ENCODE measurements around the gene SBF2. TPM values are rescaled to one million over a fixed set of nuclear protein-coding genes. Genes with fewer than 3 reads are reported as not detected.

Gene SBF2
- total RNA-seq, 1 donor from 2014 or later, result 30.7 TPM

DNA sequence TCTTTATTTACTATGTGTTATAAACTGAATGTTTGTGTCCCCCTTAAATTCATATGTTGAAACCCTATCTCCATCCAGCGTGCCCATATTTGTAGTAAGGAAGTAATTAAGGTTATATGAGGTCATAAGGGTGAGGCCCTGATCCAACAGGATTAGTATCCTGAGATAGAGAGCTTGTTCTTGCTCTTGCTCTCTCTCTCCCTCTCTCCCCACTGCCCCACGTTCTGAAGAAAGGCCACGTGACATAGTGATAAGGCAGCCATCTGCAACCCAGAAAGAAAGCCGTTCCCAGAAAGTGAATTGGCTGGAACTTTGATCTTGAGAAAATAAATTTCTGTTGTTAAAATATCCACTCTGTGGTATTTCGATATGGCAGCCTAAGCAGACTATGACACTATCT, 417.7 kb downstream of the SBF2 start:
- H3K4me1 Mint-ChIP-seq (ENCODE audit: low read depth, unreplicated experiment), result no peaks in the 10 kb centered on the region
- H3K36me3 Mint-ChIP-seq (ENCODE audit: unreplicated experiment), result no peaks in the 10 kb centered on the region
- H3K9me3 Mint-ChIP-seq (ENCODE audit: unreplicated experiment), result peaks cover 2% of the 10 kb centered on the region
- no peak overlapping the region for H3K27ac Mint-ChIP-seq (ENCODE audit: unreplicated experiment)
- H3K27me3 Mint-ChIP-seq (ENCODE audit: unreplicated experiment), result no peaks in the 10 kb centered on the region
- DNase-seq, result no peak
- TF ChIP-seq, protein P1, sequence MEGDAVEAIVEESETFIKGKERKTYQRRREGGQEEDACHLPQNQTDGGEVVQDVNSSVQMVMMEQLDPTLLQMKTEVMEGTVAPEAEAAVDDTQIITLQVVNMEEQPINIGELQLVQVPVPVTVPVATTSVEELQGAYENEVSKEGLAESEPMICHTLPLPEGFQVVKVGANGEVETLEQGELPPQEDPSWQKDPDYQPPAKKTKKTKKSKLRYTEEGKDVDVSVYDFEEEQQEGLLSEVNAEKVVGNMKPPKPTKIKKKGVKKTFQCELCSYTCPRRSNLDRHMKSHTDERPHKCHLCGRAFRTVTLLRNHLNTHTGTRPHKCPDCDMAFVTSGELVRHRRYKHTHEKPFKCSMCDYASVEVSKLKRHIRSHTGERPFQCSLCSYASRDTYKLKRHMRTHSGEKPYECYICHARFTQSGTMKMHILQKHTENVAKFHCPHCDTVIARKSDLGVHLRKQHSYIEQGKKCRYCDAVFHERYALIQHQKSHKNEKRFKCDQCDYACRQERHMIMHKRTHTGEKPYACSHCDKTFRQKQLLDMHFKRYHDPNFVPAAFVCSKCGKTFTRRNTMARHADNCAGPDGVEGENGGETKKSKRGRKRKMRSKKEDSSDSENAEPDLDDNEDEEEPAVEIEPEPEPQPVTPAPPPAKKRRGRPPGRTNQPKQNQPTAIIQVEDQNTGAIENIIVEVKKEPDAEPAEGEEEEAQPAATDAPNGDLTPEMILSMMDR (IDR thresholded peaks at IDR 0.05; ENCODE audit: partially characterized antibody, unreplicated experiment), result no peak
- H3K4me3 Mint-ChIP-seq (ENCODE audit: unreplicated experiment), result no peak overlapping the region

DNA sequence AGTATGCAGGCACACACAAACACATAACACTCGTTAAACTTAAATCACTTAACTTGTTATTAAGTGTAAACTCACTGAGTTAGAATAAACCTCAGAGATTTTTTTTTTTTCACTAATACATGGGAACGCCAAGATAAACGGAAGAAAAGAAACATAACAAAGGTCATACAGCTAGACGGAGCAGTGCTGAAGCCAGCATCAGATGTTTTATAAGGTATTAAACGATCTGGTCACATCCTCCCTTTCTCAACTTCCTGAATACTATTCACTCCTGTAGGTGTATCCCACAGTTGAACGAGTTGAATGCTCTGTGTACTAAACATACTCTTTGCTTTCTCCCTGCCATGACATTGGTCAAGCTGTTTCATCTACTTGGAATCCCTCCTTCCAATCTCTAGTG, 418.2 kb downstream of the SBF2 start:
- Mint-ChIP-seq H3K27me3 (ENCODE audit: unreplicated experiment) (no peaks in the 10 kb centered on the region), H3K4me3 (ENCODE audit: unreplicated experiment) (no peak overlapping the region), H3K4me1 (ENCODE audit: low read depth, unreplicated experiment) (no peaks in the 10 kb centered on the region), H3K9me3 (ENCODE audit: unreplicated experiment) (peaks cover 2% of the 10 kb centered on the region), H3K36me3 (ENCODE audit: unreplicated experiment) (no peaks in the 10 kb centered on the region), H3K27ac (ENCODE audit: unreplicated experiment) (no peak overlapping the region)
- TF ChIP-seq, protein P1 (IDR thresholded peaks at IDR 0.05; ENCODE audit: partially characterized antibody, unreplicated experiment), result no peak
- DNase-seq, result no peak

DNA sequence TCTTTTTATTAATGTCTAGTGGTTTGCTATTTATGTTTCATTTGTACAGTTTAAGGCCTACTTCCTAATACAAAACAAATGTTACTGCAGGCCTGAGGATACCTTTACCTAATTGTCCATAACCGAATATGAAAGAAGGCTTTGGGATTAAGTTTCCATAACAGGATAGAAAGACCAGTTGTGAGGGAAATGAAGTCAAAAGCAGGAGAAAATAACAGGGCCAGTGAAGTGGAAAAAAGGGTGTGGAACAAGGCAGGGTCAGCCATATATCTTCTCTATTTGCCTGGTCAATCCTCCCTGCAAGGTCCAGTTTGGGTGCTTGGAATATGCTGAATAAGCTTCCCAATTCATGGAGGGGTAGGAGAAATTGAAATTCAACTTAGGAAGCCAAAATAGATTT, 418.6 kb downstream of the SBF2 start:
- Mint-ChIP-seq H3K36me3 (ENCODE audit: unreplicated experiment) (no peaks in the 10 kb centered on the region), H3K4me1 (ENCODE audit: low read depth, unreplicated experiment) (no peaks in the 10 kb centered on the region), H3K9me3 (ENCODE audit: unreplicated experiment) (peaks cover 2% of the 10 kb centered on the region), H3K27me3 (ENCODE audit: unreplicated experiment) (no peaks in the 10 kb centered on the region), H3K27ac (ENCODE audit: unreplicated experiment) (no peak overlapping the region), H3K4me3 (ENCODE audit: unreplicated experiment) (no peak overlapping the region)
- no peak for DNase-seq
- TF ChIP-seq, protein P1 (IDR thresholded peaks at IDR 0.05; ENCODE audit: partially characterized antibody, unreplicated experiment), result no peak

DNA sequence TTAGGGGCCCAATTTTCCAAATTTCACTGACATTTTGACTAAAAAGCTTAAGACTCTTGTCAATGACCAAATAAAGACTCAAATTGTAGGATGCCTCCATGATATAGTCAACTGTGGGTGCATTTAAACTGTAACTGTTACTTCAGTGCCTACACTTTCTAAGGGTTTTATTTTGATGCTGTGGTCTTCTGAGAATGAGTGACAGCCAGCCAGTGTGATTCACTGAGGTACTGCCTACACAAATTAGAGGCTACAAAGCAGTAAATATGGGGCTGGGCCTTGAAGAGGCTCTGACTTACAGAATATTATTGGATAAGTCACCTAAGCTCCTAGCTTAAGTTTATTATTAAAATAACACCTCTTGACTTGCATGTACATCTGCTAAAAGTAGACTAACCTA, 419.6 kb downstream of the SBF2 start:
- H3K9me3 Mint-ChIP-seq (ENCODE audit: unreplicated experiment), result peaks cover 2% of the 10 kb centered on the region
- no peak overlapping the region for H3K4me3 Mint-ChIP-seq (ENCODE audit: unreplicated experiment)
- H3K36me3 Mint-ChIP-seq (ENCODE audit: unreplicated experiment), result no peaks in the 10 kb centered on the region
- H3K27me3 Mint-ChIP-seq (ENCODE audit: unreplicated experiment), result no peaks in the 10 kb centered on the region
- no peak overlapping the region for H3K27ac Mint-ChIP-seq (ENCODE audit: unreplicated experiment)
- TF ChIP-seq, protein P1 (IDR thresholded peaks at IDR 0.05; ENCODE audit: partially characterized antibody, unreplicated experiment), result no peak
- no peak for DNase-seq
- H3K4me1 Mint-ChIP-seq (ENCODE audit: low read depth, unreplicated experiment), result no peaks in the 10 kb centered on the region

DNA sequence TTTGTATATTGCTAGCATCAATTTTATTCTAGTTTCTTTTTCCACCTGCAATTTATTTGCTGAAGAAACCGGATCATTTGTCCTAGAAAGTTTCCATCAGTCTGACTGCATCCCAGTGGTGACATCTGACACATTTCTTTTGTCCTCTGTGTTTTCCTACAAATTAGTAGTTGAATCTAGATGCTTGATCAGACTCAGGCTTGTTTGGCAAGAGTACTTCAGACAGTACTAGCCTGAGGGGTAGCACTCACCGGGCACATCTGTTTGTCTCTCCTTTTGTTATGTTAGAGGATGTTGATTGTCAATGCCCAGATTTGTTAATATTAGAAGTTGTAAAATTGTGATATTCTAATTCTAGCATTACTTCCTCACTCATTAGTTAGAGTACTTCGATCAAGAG, 425.4 kb downstream of the SBF2 start:
- Mint-ChIP-seq H3K4me3 (ENCODE audit: unreplicated experiment) (no peak overlapping the region), H3K4me1 (ENCODE audit: low read depth, unreplicated experiment) (no peaks in the 10 kb centered on the region), H3K27me3 (ENCODE audit: unreplicated experiment) (no peaks in the 10 kb centered on the region), H3K36me3 (ENCODE audit: unreplicated experiment) (no peaks in the 10 kb centered on the region), H3K9me3 (ENCODE audit: unreplicated experiment) (peaks cover 2% of the 10 kb centered on the region), H3K27ac (ENCODE audit: unreplicated experiment) (no peak overlapping the region)
- DNase-seq, result no peak
- TF ChIP-seq, protein P1 (IDR thresholded peaks at IDR 0.05; ENCODE audit: partially characterized antibody, unreplicated experiment), result no peak

Measured in glutamatergic neuron (in vitro differentiated cells).